ENCODE measurements around the gene HEBP2. TPM values are rescaled to one million over a fixed set of nuclear protein-coding genes. Genes with fewer than 3 reads are reported as not detected.

Gene HEBP2
- polyA plus RNA-seq, 2 of the 4 experiments (the other 2 are of a cell fraction) = 18.0 to 22.1 TPM

GRCh38 chr6:138389551-138389950, 14.5 kb upstream of the HEBP2 start:
- ATAC-seq (no peak), FAIRE-seq (no peak), DNase-seq (ENCODE audit: low read depth in 1 of 2, low spot score in 1 of 2) (no peak)
- Histone ChIP-seq H3K9me3 (no peaks in the 10 kb centered on the region), H3K4me1 (no peaks in the 10 kb centered on the region), H3K4me2 (no peak overlapping the region), H3K4me3 (no peak overlapping the region), H3K27ac (no peak overlapping the region)
- WGBS (ENCODE audit: missing lambda C conversion rate) = 86% methylated on average over 5 of the region's 5 CpGs
- ChIA-PET CTCF (no interaction called here), POLR2A (no interaction called here)
- TF ChIP-seq FOSL2 (IDR thresholded peaks at IDR 0.05) = no peak
- TF ChIP-seq FOSL2 (CRISPR knock-in tag; IDR thresholded peaks at IDR 0.05) = no peak
- TF ChIP-seq JUN (IDR thresholded peaks at IDR 0.05) = no peak
- TF ChIP-seq NR3C1 (IDR thresholded peaks at IDR 0.05) = no peak
- TF ChIP-seq KDM5A (IDR thresholded peaks at IDR 0.05) = no peak
- TF ChIP-seq ESRRA (IDR thresholded peaks at IDR 0.05; ENCODE audit: borderline replicate concordance, low read length) = no peak
- TF ChIP-seq HOXA7 (CRISPR knock-in tag; IDR thresholded peaks at IDR 0.05) = no peak
- TF ChIP-seq EHMT2 (IDR thresholded peaks at IDR 0.05; ENCODE audit: low read depth) = no peak
- TF ChIP-seq FOXS1 (CRISPR knock-in tag; IDR thresholded peaks at IDR 0.05) = no peak
- TF ChIP-seq, protein P1, sequence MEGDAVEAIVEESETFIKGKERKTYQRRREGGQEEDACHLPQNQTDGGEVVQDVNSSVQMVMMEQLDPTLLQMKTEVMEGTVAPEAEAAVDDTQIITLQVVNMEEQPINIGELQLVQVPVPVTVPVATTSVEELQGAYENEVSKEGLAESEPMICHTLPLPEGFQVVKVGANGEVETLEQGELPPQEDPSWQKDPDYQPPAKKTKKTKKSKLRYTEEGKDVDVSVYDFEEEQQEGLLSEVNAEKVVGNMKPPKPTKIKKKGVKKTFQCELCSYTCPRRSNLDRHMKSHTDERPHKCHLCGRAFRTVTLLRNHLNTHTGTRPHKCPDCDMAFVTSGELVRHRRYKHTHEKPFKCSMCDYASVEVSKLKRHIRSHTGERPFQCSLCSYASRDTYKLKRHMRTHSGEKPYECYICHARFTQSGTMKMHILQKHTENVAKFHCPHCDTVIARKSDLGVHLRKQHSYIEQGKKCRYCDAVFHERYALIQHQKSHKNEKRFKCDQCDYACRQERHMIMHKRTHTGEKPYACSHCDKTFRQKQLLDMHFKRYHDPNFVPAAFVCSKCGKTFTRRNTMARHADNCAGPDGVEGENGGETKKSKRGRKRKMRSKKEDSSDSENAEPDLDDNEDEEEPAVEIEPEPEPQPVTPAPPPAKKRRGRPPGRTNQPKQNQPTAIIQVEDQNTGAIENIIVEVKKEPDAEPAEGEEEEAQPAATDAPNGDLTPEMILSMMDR (IDR thresholded peaks at IDR 0.05) = no peak
- no peak for TF ChIP-seq MAFK (IDR thresholded peaks at IDR 0.05; ENCODE audit: partially characterized antibody)
- no peak for TF ChIP-seq CEBPB (IDR thresholded peaks at IDR 0.05)

GRCh38 chr6:138393871-138394783, 9.9 kb upstream of the HEBP2 start:
- no peak for DNase-seq (ENCODE audit: low read depth in 1 of 2, low spot score in 1 of 2)
- H3K4me2 ChIP-seq = no peak overlapping the region
- no peak for FAIRE-seq
- WGBS (ENCODE audit: missing lambda C conversion rate) = 49% methylated on average over 5 of the region's 5 CpGs
- TF ChIP-seq CBX2 (IDR thresholded peaks at IDR 0.05; ENCODE audit: borderline replicate concordance, low read depth) = no peak
- TF ChIP-seq HOXB13 (CRISPR knock-in tag; IDR thresholded peaks at IDR 0.05; ENCODE audit: low read depth) = no peak
- TF ChIP-seq ZFP36 (IDR thresholded peaks at IDR 0.05; ENCODE audit: borderline replicate concordance, partially characterized antibody) = no peak
- TF ChIP-seq FOSL2 (IDR thresholded peaks at IDR 0.05) = no peak
- no peak for TF ChIP-seq FOSL2 (CRISPR knock-in tag; IDR thresholded peaks at IDR 0.05)
- no peak for TF ChIP-seq HMGXB4 (CRISPR knock-in tag; IDR thresholded peaks at IDR 0.05; ENCODE audit: borderline replicate concordance)
- no peak for TF ChIP-seq RNF2 (IDR thresholded peaks at IDR 0.05; ENCODE audit: borderline replicate concordance, low read depth)
- TF ChIP-seq, protein P2, sequence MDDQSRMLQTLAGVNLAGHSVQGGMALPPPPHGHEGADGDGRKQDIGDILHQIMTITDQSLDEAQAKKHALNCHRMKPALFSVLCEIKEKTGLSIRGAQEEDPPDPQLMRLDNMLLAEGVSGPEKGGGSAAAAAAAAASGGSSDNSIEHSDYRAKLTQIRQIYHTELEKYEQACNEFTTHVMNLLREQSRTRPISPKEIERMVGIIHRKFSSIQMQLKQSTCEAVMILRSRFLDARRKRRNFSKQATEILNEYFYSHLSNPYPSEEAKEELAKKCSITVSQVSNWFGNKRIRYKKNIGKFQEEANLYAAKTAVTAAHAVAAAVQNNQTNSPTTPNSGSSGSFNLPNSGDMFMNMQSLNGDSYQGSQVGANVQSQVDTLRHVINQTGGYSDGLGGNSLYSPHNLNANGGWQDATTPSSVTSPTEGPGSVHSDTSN (IDR thresholded peaks at IDR 0.05) = no peak
- TF ChIP-seq CBX8 (IDR thresholded peaks at IDR 0.05) = no peak
- TF ChIP-seq NR3C1 (IDR thresholded peaks at IDR 0.05) = no peak
- TF ChIP-seq CHD2 (IDR thresholded peaks at IDR 0.05; ENCODE audit: low read length, partially characterized antibody) = no peak
- TF ChIP-seq TP53 (CRISPR knock-in tag; IDR thresholded peaks at IDR 0.05) = no peak
- TF ChIP-seq, protein P3, sequence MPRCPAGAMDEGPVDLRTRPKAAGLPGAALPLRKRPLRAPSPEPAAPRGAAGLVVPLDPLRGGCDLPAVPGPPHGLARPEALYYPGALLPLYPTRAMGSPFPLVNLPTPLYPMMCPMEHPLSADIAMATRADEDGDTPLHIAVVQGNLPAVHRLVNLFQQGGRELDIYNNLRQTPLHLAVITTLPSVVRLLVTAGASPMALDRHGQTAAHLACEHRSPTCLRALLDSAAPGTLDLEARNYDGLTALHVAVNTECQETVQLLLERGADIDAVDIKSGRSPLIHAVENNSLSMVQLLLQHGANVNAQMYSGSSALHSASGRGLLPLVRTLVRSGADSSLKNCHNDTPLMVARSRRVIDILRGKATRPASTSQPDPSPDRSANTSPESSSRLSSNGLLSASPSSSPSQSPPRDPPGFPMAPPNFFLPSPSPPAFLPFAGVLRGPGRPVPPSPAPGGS (IDR thresholded peaks at IDR 0.05) = no peak
- TF ChIP-seq, protein P4, sequence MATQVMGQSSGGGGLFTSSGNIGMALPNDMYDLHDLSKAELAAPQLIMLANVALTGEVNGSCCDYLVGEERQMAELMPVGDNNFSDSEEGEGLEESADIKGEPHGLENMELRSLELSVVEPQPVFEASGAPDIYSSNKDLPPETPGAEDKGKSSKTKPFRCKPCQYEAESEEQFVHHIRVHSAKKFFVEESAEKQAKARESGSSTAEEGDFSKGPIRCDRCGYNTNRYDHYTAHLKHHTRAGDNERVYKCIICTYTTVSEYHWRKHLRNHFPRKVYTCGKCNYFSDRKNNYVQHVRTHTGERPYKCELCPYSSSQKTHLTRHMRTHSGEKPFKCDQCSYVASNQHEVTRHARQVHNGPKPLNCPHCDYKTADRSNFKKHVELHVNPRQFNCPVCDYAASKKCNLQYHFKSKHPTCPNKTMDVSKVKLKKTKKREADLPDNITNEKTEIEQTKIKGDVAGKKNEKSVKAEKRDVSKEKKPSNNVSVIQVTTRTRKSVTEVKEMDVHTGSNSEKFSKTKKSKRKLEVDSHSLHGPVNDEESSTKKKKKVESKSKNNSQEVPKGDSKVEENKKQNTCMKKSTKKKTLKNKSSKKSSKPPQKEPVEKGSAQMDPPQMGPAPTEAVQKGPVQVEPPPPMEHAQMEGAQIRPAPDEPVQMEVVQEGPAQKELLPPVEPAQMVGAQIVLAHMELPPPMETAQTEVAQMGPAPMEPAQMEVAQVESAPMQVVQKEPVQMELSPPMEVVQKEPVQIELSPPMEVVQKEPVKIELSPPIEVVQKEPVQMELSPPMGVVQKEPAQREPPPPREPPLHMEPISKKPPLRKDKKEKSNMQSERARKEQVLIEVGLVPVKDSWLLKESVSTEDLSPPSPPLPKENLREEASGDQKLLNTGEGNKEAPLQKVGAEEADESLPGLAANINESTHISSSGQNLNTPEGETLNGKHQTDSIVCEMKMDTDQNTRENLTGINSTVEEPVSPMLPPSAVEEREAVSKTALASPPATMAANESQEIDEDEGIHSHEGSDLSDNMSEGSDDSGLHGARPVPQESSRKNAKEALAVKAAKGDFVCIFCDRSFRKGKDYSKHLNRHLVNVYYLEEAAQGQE (IDR thresholded peaks at IDR 0.05) = no peak
- no peak for TF ChIP-seq ZSCAN20 (CRISPR knock-in tag; IDR thresholded peaks at IDR 0.05)
- TF ChIP-seq HOXB5 (CRISPR knock-in tag; IDR thresholded peaks at IDR 0.05) = no peak
- no peak overlapping the region for H3K27ac ChIP-seq
- POLR2A ChIA-PET = no interaction called here
- H3K4me3 ChIP-seq = no peak overlapping the region
- no peaks in the 10 kb centered on the region for H3K4me1 ChIP-seq
- no peaks in the 10 kb centered on the region for H3K9me3 ChIP-seq
- no peak for ATAC-seq
- CTCF ChIA-PET = interaction anchor here (0.8 to 1.7 kb wide), 3 partner anchors 9 to 354 kb away, joined by 3 to 8 read pairs (median 3); partner anchors contain the start of gene HEBP2
